ENCODE measurements around the gene MRPL4. TPM values are rescaled to one million over a fixed set of nuclear protein-coding genes. Genes with fewer than 3 reads are reported as not detected.
A peak's percentile ranks its signal among the peaks of the same experiment; 100 is the strongest.

Gene MRPL4
- total and polyA plus RNA-seq, 2 of the 13 experiments (the other 11 are each of a cell fraction or from before 2014, with no cell fraction given), result 40.6 to 42.5 TPM

GRCh38 chr19:10270616-10271394 lies 18.8 kb downstream of the MRPL4 start, which contains the start of gene ICAM1 (continued):
- no peak for TF ChIP-seq ZNF710 (CRISPR knock-in tag; IDR thresholded peaks at IDR 0.05; ENCODE audit: borderline replicate concordance)
- TF ChIP-seq, protein P1, sequence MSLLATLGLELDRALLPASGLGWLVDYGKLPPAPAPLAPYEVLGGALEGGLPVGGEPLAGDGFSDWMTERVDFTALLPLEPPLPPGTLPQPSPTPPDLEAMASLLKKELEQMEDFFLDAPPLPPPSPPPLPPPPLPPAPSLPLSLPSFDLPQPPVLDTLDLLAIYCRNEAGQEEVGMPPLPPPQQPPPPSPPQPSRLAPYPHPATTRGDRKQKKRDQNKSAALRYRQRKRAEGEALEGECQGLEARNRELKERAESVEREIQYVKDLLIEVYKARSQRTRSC (CRISPR knock-in tag; IDR thresholded peaks at IDR 0.05; ENCODE audit: low read depth), result no peak
- TF ChIP-seq FOXA3 (CRISPR knock-in tag; IDR thresholded peaks at IDR 0.05), result peak; percentile 76
- no peak; the same call in 1 of the 2 replicates for TF ChIP-seq JDP2 (CRISPR knock-in tag; IDR thresholded peaks at IDR 0.05; ENCODE audit: borderline replicate concordance)
- TF ChIP-seq, protein P2, sequence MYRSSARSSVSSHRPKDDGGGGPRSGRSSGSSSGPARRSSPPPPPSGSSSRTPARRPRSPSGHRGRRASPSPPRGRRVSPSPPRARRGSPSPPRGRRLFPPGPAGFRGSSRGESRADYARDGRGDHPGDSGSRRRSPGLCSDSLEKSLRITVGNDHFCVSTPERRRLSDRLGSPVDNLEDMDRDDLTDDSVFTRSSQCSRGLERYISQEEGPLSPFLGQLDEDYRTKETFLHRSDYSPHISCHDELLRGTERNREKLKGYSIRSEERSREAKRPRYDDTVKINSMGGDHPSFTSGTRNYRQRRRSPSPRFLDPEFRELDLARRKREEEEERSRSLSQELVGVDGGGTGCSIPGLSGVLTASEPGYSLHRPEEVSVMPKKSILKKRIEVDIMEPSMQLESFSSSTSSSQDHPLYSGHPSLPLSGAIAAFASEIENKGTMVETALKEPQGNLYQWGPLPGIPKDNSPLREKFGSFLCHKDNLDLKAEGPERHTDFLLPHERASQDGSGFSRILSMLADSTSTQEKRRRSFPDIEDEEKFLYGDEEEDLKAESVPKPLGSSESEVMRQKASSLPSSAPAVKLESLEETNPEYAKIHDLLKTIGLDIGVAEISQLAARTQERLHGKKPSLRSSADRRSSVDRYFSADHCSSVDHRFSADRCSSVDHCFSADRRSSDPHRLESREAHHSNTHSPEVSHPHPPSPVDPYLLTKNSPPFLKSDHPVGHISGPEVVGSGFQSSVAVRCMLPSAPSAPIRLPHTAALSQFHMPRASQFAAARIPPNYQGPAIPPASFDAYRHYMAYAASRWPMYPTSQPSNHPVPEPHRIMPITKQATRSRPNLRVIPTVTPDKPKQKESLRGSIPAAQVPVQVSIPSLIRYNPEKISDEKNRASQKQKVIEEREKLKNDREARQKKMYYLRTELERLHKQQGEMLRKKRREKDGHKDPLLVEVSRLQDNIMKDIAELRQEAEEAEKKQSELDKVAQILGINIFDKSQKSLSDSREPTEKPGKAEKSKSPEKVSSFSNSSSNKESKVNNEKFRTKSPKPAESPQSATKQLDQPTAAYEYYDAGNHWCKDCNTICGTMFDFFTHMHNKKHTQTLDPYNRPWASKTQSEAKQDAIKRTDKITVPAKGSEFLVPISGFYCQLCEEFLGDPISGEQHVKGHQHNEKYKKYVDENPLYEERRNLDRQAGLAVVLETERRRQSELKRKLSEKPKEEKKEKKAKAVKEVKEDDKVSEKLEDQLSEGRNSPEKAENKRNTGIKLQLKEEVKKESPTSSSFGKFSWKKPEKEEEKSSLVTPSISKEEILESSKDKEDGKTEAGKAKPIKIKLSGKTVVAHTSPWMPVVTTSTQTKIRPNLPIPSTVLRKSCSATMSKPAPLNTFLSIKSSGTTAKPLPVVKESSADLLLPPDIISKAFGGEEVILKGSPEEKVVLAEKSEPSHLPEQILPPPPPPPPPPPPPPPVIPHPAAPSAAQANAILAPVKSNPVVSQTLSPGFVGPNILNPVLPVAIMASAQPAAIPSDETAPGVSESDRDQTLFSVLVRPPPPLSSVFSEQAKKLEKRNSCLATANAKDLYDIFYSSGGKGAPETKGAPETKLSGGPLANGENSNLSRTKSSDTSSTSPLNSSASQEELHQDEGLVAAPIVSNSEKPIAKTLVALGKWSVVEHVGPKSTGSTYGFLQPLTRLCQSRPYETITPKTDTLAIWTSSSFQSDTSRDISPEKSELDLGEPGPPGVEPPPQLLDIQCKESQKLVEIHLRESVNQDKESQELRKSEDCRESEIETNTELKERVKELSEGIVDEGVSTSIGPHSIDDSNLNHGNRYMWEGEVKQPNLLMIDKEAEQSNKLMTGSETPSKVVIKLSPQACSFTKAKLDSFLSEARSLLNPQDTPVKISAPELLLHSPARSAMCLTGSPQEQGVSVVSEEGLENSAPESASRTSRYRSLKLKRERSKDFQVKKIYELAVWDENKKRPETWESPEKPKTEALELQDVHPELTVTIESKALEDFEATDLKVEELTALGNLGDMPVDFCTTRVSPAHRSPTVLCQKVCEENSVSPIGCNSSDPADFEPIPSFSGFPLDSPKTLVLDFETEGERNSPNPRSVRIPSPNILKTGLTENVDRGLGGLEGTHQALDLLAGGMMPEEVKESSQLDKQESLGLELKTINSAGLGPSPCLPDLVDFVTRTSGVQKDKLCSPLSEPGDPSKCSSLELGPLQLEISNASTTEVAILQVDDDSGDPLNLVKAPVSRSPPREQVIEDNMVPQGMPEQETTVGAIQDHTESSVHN (CRISPR knock-in tag; IDR thresholded peaks at IDR 0.05), result peak; percentile 28; the same call in 1 of the 2 replicates
- peak; percentile 87 for TF ChIP-seq RXRB (CRISPR knock-in tag; IDR thresholded peaks at IDR 0.05; ENCODE audit: borderline replicate concordance)
- TF ChIP-seq ZNF382 (CRISPR knock-in tag; IDR thresholded peaks at IDR 0.05; ENCODE audit: borderline replicate concordance), result no peak
- TF ChIP-seq ZNF879 (CRISPR knock-in tag; IDR thresholded peaks at IDR 0.05), result no peak; the same call in 1 of the 2 replicates
- TF ChIP-seq ZKSCAN1 (IDR thresholded peaks at IDR 0.05; ENCODE audit: low read length), result no peak
- TF ChIP-seq HES4 (CRISPR knock-in tag; IDR thresholded peaks at IDR 0.05; ENCODE audit: borderline replicate concordance), result no peak
- TF ChIP-seq ZNF556 (CRISPR knock-in tag; IDR thresholded peaks at IDR 0.05; ENCODE audit: borderline replicate concordance), result no peak; the same call in 1 of the 2 replicates
- TF ChIP-seq, protein P3, sequence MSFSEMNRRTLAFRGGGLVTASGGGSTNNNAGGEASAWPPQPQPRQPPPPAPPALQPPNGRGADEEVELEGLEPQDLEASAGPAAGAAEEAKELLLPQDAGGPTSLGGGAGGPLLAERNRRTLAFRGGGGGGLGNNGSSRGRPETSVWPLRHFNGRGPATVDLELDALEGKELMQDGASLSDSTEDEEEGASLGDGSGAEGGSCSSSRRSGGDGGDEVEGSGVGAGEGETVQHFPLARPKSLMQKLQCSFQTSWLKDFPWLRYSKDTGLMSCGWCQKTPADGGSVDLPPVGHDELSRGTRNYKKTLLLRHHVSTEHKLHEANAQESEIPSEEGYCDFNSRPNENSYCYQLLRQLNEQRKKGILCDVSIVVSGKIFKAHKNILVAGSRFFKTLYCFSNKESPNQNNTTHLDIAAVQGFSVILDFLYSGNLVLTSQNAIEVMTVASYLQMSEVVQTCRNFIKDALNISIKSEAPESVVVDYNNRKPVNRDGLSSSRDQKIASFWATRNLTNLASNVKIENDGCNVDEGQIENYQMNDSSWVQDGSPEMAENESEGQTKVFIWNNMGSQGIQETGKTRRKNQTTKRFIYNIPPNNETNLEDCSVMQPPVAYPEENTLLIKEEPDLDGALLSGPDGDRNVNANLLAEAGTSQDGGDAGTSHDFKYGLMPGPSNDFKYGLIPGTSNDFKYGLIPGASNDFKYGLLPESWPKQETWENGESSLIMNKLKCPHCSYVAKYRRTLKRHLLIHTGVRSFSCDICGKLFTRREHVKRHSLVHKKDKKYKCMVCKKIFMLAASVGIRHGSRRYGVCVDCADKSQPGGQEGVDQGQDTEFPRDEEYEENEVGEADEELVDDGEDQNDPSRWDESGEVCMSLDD (CRISPR knock-in tag; IDR thresholded peaks at IDR 0.05; ENCODE audit: borderline replicate concordance), result peak; percentile 65; the same call in 1 of the 2 replicates
- TF ChIP-seq ZC3H13 (CRISPR knock-in tag; IDR thresholded peaks at IDR 0.05), result no peak
- no peak for TF ChIP-seq SMAD1 (CRISPR knock-in tag; IDR thresholded peaks at IDR 0.05; ENCODE audit: borderline replicate concordance, low read depth)

Data from HepG2 (cell line).